A549 (cell line): ENCODE results near the gene PON2. TPM values are rescaled to one million over a fixed set of nuclear protein-coding genes. Genes with fewer than 3 reads are reported as not detected.

ENCODE experiments used
- ATAC-seq, 2 experiments: fragments of 200-7000 bp in 1 of 2; fragments of >200 bp in 1 of 2; cut with Nextera tagmentation in 1 of 2; cut with Tn5 transposase in 1 of 2; 3 replicates each; pipeline versions ENCODE4 v1.8.0 to v1.9.1; 2018 to 2020; ENCODE audit warnings: mild to moderate bottlenecking in 1 of 2, moderate library complexity in 1 of 2
- CTCF ChIA-PET: fragments of 300-600 bp; sonication (Branson Sonifier 250); formaldehyde crosslinking; extraction: SDS; loops from one replicate; lab custom pipeline; 2021; ENCODE audit warnings: antibody characterized with exemption, inconsistent platforms; lab: Yijun Ruan, JAX
- POLR2A ChIA-PET: fragments of 350-600 bp; formaldehyde crosslinking; extraction: SDS; loops from one replicate; lab custom pipeline; 2021; ENCODE audit warnings: antibody characterized with exemption, inconsistent platforms; lab: Yijun Ruan, JAX
- DNase-seq, 2 experiments: peaks; one replicate each; pipeline versions ENCODE4 v3.0.0 to v3.0.0-alpha.2; 2011 to 2016; ENCODE audit warnings: low read depth in 1 of 2, low spot score in 1 of 2
- FAIRE-seq: peaks from 2 replicates; lab custom pipeline; 2011; peaks lifted over from hg19 to GRCh38; lab: Jason Lieb, UNC
- H3K27ac ChIP-seq, 2 experiments: fragments of >200 bp; sonication (Bioruptor Twin); formaldehyde crosslinking; 3 replicates each; pipeline ENCODE4 v1.5.1; 2016 to 2017
- H3K4me1 ChIP-seq: fragments of >200 bp; sonication (Bioruptor Twin); formaldehyde crosslinking; 3 replicates; pipeline ENCODE4 v1.6.1; 2016
- H3K4me2 ChIP-seq: fragments of >200 bp; sonication (Bioruptor Twin); formaldehyde crosslinking; 3 replicates; pipeline ENCODE4 v1.6.1; 2016
- H3K4me3 ChIP-seq: fragments of >200 bp; sonication (Bioruptor Twin); formaldehyde crosslinking; 3 replicates; pipeline ENCODE4 v1.5.1; 2016
- H3K9me3 ChIP-seq: fragments of >200 bp; sonication (Bioruptor Twin); formaldehyde crosslinking; 3 replicates; pipeline ENCODE4 v1.6.1; 2016
- ATOH8 ChIP-seq: fragments of 250-450 bp; sonication (Bioruptor Pico); IDR thresholded peaks from 2 replicates; pipeline ENCODE4 v1.5.0; 2020; ENCODE audit warnings: low read depth, mild to moderate bottlenecking, moderate library complexity
- CHD2 ChIP-seq: fragments of 150-350 bp; IDR thresholded peaks from 2 replicates; pipeline ENCODE4 v1.6.1; 2014; ENCODE audit warnings: low read length; ENCODE audit not compliant: partially characterized antibody
- CTCF ChIP-seq: fragments of >200 bp; sonication (Bioruptor Twin); formaldehyde crosslinking; IDR thresholded peaks from 3 replicates; pipeline ENCODE4 v1.5.1; 2016
- E2F6 ChIP-seq: IDR thresholded peaks from 2 replicates; pipeline ENCODE4 v1.6.1; 2012; ENCODE audit warnings: low read depth, borderline replicate concordance
- EHF ChIP-seq: fragments of 250-450 bp; sonication (Bioruptor Pico); IDR thresholded peaks from 2 replicates; pipeline ENCODE4 v1.5.0; 2020; ENCODE audit warnings: mild to moderate bottlenecking
- EP300 ChIP-seq, 2 experiments: fragments of >200 bp; sonication (Bioruptor Twin); formaldehyde crosslinking; IDR thresholded peaks; 2 replicates in 1 of 2; 3 replicates in 1 of 2; pipeline ENCODE4 v1.6.1; 2016 to 2017
- FOSB ChIP-seq: fragments of 250-450 bp; sonication (Bioruptor Pico); IDR thresholded peaks from 2 replicates; pipeline ENCODE4 v1.5.0; 2020; ENCODE audit warnings: mild to moderate bottlenecking, moderate library complexity
- GATA3 ChIP-seq: IDR thresholded peaks from 2 replicates; pipeline ENCODE4 v1.6.1; 2012; ENCODE audit warnings: borderline replicate concordance
- HES2 ChIP-seq: fragments of >200 bp; sonication (Bioruptor Twin); formaldehyde crosslinking; IDR thresholded peaks from 2 replicates; pipeline ENCODE4 v1.6.1; 2016
- HOXB13 ChIP-seq: fragments of 250-450 bp; sonication (Bioruptor Pico); IDR thresholded peaks from 2 replicates; pipeline ENCODE4 v1.5.0; 2020; ENCODE audit warnings: low read depth, mild to moderate bottlenecking, moderate library complexity
- HOXB5 ChIP-seq: fragments of 250-450 bp; sonication (Bioruptor Pico); IDR thresholded peaks from 2 replicates; pipeline ENCODE4 v1.5.0; 2020; ENCODE audit warnings: mild to moderate bottlenecking, moderate library complexity
- JUN ChIP-seq, 2 experiments: fragments of >200 bp; sonication (Bioruptor Twin); formaldehyde crosslinking; IDR thresholded peaks; 2 replicates in 1 of 2; 3 replicates in 1 of 2; pipeline ENCODE4 v1.6.1; 2016 to 2017
- JUNB ChIP-seq: fragments of >200 bp; sonication (Bioruptor Twin); formaldehyde crosslinking; IDR thresholded peaks from 2 replicates; pipeline ENCODE4 v1.6.1; 2016
- KDM5A ChIP-seq: fragments of 200-600 bp; sonication (generic); IDR thresholded peaks from 2 replicates; pipeline ENCODE4 v1.6.1; 2016; ENCODE audit warnings: antibody characterized with exemption, mild to moderate bottlenecking
- MAX ChIP-seq: IDR thresholded peaks from 2 replicates; pipeline ENCODE4 v1.6.1; 2012
- MAZ ChIP-seq: fragments of 150-350 bp; IDR thresholded peaks from 2 replicates; pipeline ENCODE4 v1.6.1; 2014; ENCODE audit warnings: antibody characterized with exemption, low read depth, low read length, borderline replicate concordance
- NPAS2 ChIP-seq: fragments of 250-450 bp; sonication (Bioruptor Pico); IDR thresholded peaks from 2 replicates; pipeline ENCODE4 v1.8.0; 2022; ENCODE audit warnings: mild to moderate bottlenecking, moderate library complexity, borderline replicate concordance
- POLR2A ChIP-seq: IDR thresholded peaks from 2 replicates; pipeline ENCODE4 v1.6.1; 2012; ENCODE audit warnings: mild to moderate bottlenecking, low read length
- RAD21 ChIP-seq, 2 experiments: fragments of >200 bp in 1 of 2; sonication (Bioruptor Twin) in 1 of 2; formaldehyde crosslinking in 1 of 2; IDR thresholded peaks in 1 of 2; conservative IDR thresholded peaks in 1 of 2; 2 replicates in 1 of 2; 3 replicates in 1 of 2; pipeline ENCODE4 v1.6.1; 2012 to 2018; ENCODE audit warnings: inconsistent platforms in 1 of 2
- RARB ChIP-seq: fragments of 250-450 bp; sonication (Bioruptor Pico); IDR thresholded peaks from 2 replicates; pipeline ENCODE4 v1.8.0; 2021; ENCODE audit warnings: mild to moderate bottlenecking, moderate library complexity
- RCOR1 ChIP-seq: fragments of 150-350 bp; IDR thresholded peaks from 2 replicates; pipeline ENCODE4 v1.6.1; 2014; ENCODE audit warnings: antibody characterized with exemption, low read length, low read depth
- RNF2 ChIP-seq: fragments of 200-600 bp; sonication (generic); IDR thresholded peaks from 2 replicates; pipeline ENCODE4 v1.6.1; 2016; ENCODE audit warnings: low read depth, mild to moderate bottlenecking, antibody characterized with exemption, moderate library complexity, borderline replicate concordance
- USF2 ChIP-seq: fragments of 450-650 bp; IDR thresholded peaks from 2 replicates; pipeline ENCODE4 v1.6.1; 2014; ENCODE audit warnings: antibody characterized with exemption
- ZC3H11A ChIP-seq: fragments of 450-650 bp; IDR thresholded peaks from 2 replicates; pipeline ENCODE4 v1.6.1; 2014; ENCODE audit warnings: antibody characterized with exemption, mild to moderate bottlenecking
- ZFP36 ChIP-seq: fragments of 450-650 bp; IDR thresholded peaks from 2 replicates; pipeline ENCODE4 v1.6.1; 2014; ENCODE audit warnings: borderline replicate concordance; ENCODE audit not compliant: partially characterized antibody
- ZNF302 ChIP-seq: fragments of 250-450 bp; sonication (Bioruptor Pico); IDR thresholded peaks from 2 replicates; pipeline ENCODE4 v1.9.0; 2021; ENCODE audit warnings: inconsistent platforms, mild to moderate bottlenecking, moderate library complexity
- ZSCAN20 ChIP-seq: fragments of 250-450 bp; sonication (Bioruptor Pico); IDR thresholded peaks from 2 replicates; pipeline ENCODE4 v1.8.0; 2022; ENCODE audit warnings: mild to moderate bottlenecking, moderate library complexity
- WGBS: methylation state at CpG from one replicate; pipeline ENCODE4 v1.1.6; 2017; ENCODE audit errors: missing lambda C conversion rate; 5-methylcytosine and 5-hydroxymethylcytosine counted together
- polyA plus RNA-seq, 4 experiments: library from polyadenylated mRNA; depleted of rRNA in 3 of 4; stranded (reverse); fragments of >200 nt; fragmentation: RNase III in 1 of 4; extraction: RNeasy Plus Mini Kit Qiagen cat#74134 plus additional on column Dnase treatment in 1 of 4; gene quantifications; 2 replicates in 3 of 4; 3 replicates in 1 of 4; pipeline ENCODE4 v1.2.3, GENCODE V29; 2011 to 2017

PON2 gene
- polyA plus RNA-seq, 2 of the 4 experiments (the other 2 are of a cell fraction): 395 to 829 TPM

- 0 out of 5 replicates have a peak, but pooled peaks of 1 of the 2 experiments have one; percentile 16 for TF ChIP-seq JUN (IDR thresholded peaks at IDR 0.05)
- no peak for TF ChIP-seq JUNB
- no peaks in the 10 kb centered on the region for H3K9me3 ChIP-seq
- no peak for ATAC-seq
- ChIA-PET CTCF (interaction anchor here (1.2 to 5.8 kb wide), 5 partner anchors 8 to 69 kb away, joined by 3 to 39 read pairs (median 7); partner anchors contain the start of gene PON3), POLR2A (interaction anchor here (0.8 to 1.2 kb wide), 2 partner anchors 10 to 11 kb away, joined by 3 read pairs; partner anchors contain the start of gene PON3)
- no peak overlapping the region for H3K4me3 ChIP-seq
- WGBS: 40% methylated on average over 2 of the region's 2 CpGs
- DNase-seq: no peak
- peak overlapping the region; percentile 6; the same call in 1 of the 3 replicates for H3K4me2 ChIP-seq
- peaks cover 87% of the 10 kb centered on the region for H3K4me1 ChIP-seq
- FAIRE-seq: no peak
- H3K27ac ChIP-seq: peak overlapping the region; percentile 19 to 68; a peak in 4 of 6 replicates
These were observed 27.1 kb downstream of the PON2 start for GRCh38 chr7:95407751-95408150.

GRCh38 chr7:95405800-95406199 is 29.0 kb downstream of the PON2 start:
- POLR2A ChIA-PET: interaction anchor here (1.0 kb wide), 1 partner anchor 14 kb away, joined by 3 read pairs; no protein-coding TSS in a partner anchor
- CTCF ChIA-PET: interaction anchor here (0.5 to 5.8 kb wide), 4 partner anchors 10 to 154 kb away, joined by 3 to 39 read pairs (median 12); partner anchors contain the start of gene PON3

GRCh38 chr7:95405208-95405607 is 29.6 kb downstream of the PON2 start:
- FAIRE-seq (no peak), ATAC-seq (no peak), DNase-seq (no peak)
- Histone ChIP-seq H3K4me2 (no peak overlapping the region), H3K9me3 (no peaks in the 10 kb centered on the region), H3K4me3 (no peak overlapping the region), H3K4me1 (peaks cover 87% of the 10 kb centered on the region), H3K27ac (peak overlapping the region in 1 of 2 experiments; percentile 72; a peak in 2 of 6 replicates)
- ChIA-PET POLR2A (no interaction called here), CTCF (interaction anchor here (1.2 to 5.8 kb wide), 5 partner anchors 9 to 283 kb away, joined by 3 to 39 read pairs (median 5); partner anchors contain the start of gene PON3)
- WGBS: 90% methylated on average over 3 of the region's 3 CpGs
- no peak for TF ChIP-seq EP300 (IDR thresholded peaks at IDR 0.05)
- TF ChIP-seq CHD2: no peak
- no peak for TF ChIP-seq ZFP36
- TF ChIP-seq HOXB5 (CRISPR knock-in tag): no peak
- TF ChIP-seq E2F6: no peak
- TF ChIP-seq ZSCAN20 (CRISPR knock-in tag): no peak
- no peak for TF ChIP-seq ATOH8 (CRISPR knock-in tag)
- TF ChIP-seq USF2: no peak
- TF ChIP-seq KDM5A: no peak
- no peak for TF ChIP-seq RARB (CRISPR knock-in tag)
- TF ChIP-seq NPAS2 (CRISPR knock-in tag): no peak
- no peak for TF ChIP-seq MAX
- no peak for TF ChIP-seq MAZ
- no peak for TF ChIP-seq EHF (CRISPR knock-in tag)
- no peak for TF ChIP-seq RNF2
- TF ChIP-seq HES2: no peak
- TF ChIP-seq RAD21 (conservative IDR thresholded peaks at IDR 0.05 in 1 of 2, IDR thresholded peaks at IDR 0.05 in 1 of 2): no peak
- no peak for TF ChIP-seq POLR2A

More at GRCh38 chr7:95405800-95406199, 29.0 kb downstream of the PON2 start:
- 90% methylated on average over 6 of the region's 6 CpGs for WGBS
- Histone ChIP-seq H3K4me2 (no peak overlapping the region), H3K4me3 (no peak overlapping the region), H3K27ac (peak overlapping the region in 1 of 2 experiments; percentile 9; a peak in 1 of 6 replicates), H3K4me1 (peaks cover 87% of the 10 kb centered on the region), H3K9me3 (no peaks in the 10 kb centered on the region)
- no peak for DNase-seq
- FAIRE-seq: no peak
- ATAC-seq: no peak
- TF ChIP-seq ZNF302 (CRISPR knock-in tag): no peak
- no peak for TF ChIP-seq ZSCAN20 (CRISPR knock-in tag)
- TF ChIP-seq GATA3: no peak
- no peak for TF ChIP-seq ZC3H11A
- TF ChIP-seq CHD2: no peak
- TF ChIP-seq MAZ: no peak
- no peak for TF ChIP-seq FOSB (CRISPR knock-in tag)
- no peak for TF ChIP-seq CTCF
- no peak for TF ChIP-seq RCOR1
- TF ChIP-seq HOXB13 (CRISPR knock-in tag): no peak
- no peak for TF ChIP-seq HES2
- TF ChIP-seq POLR2A: no peak
